GM13976 (cell line): ENCODE data around the gene KCTD16.

Source experiments
- DNase-seq: peaks from one replicate; pipeline ENCODE4 v3.0.0; 2012; ENCODE audit warnings: low spot score
- CTCF ChIP-seq: IDR thresholded peaks from 2 replicates; pipeline ENCODE4 v1.5.1; 2012; ENCODE audit warnings: borderline replicate concordance, mild to moderate bottlenecking; ENCODE audit not compliant: insufficient read depth; ENCODE audit errors: extremely low read depth, missing control alignments, control extremely low read depth
- in situ Hi-C: fragments of 300-500 bp; cut with MboI; formaldehyde crosslinking; loops from one replicate; pipeline ENCODE4 v1.12.0; 2022; ENCODE audit warnings: low sequenced_read_pairs, mixed read lengths, inconsistent platforms; ENCODE audit not compliant: unreplicated experiment

KCTD16 gene

GRCh38 chr5:144378681-144379080 lies 208.0 kb downstream of the KCTD16 start:
- in situ Hi-C loops, result no loop called here
- no peak for DNase-seq
- TF ChIP-seq CTCF, result no peak

DNA sequence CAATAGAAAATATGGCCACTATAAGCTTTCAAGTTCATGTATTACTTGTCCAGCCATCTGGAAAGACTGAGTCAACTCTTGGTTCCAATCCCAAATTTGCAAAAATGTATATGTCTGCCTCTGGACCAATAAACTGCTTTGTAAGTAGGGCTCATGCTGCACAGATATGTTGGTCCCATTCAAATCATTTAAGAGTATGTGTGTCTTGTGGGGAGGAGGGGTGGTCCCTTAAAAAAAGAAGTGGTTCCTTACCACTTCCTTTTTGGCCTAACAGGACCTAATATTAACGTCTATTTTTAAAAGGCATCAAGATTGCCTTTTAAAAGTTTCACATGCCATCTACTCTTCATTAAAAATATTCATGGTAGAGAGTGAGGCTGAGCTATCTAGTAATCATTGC lies 214.9 kb downstream of the KCTD16 start:
- no peak for DNase-seq
- no peak for TF ChIP-seq CTCF
- in situ Hi-C loops, result no loop called here

- DNase-seq, result no peak
- in situ Hi-C loops, result no loop called here
- no peak for TF ChIP-seq CTCF
Observed at GRCh38 chr5:144386315-144386714, 215.6 kb downstream of the KCTD16 start.

DNA sequence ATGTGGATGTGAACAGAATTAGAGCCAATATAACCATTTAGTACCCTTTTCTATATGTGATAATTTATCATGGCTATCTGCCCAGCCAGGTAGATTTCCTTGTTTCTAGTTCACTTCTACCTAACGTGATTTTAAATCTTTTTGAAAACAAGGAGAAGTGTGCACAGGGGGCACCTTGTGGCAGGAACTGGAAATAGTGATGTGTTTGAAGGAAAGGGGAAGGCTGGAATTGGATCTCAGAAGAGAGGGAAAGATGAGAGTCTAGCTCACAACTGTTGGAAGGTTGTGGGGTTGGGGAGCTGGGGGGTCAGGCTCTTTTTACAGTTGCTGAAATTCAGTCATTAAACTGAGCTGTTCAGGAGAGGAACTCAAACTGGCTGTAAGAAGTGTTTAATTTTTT lies 219.5 kb downstream of the KCTD16 start:
- no peak for DNase-seq
- in situ Hi-C loops, result no loop called here
- no peak for TF ChIP-seq CTCF

- DNase-seq, result no peak
- TF ChIP-seq CTCF, result no peak
- in situ Hi-C loops, result no loop called here
Observed at GRCh38 chr5:144391044-144391443, 220.4 kb downstream of the KCTD16 start.

GRCh38 chr5:144393641-144394435 lies 223.2 kb downstream of the KCTD16 start:
- no peak for TF ChIP-seq CTCF
- in situ Hi-C loops, result no loop called here
- no peak for DNase-seq
